Left renal cortex interstitium (tissue), 4 donors: ENCODE results near the gene CYP19A1. TPM values are rescaled to one million over a fixed set of nuclear protein-coding genes. Genes with fewer than 3 reads are reported as not detected.
"Not testable (repeated sequence)": the region's sequence is repeated elsewhere in the genome, so short reads cannot be mapped to it uniquely, and the experiment has no call there.

Source experiments
- DNase-seq, 4 donors: peaks; one replicate each; pipeline ENCODE4 v3.0.0-alpha.2; 2013; ENCODE audit warnings: low read depth in 4 of 4, low spot score in 2 of 4, missing footprints in 1 of 4
- polyA plus RNA-seq, 4 donors: library from polyadenylated mRNA; unstranded; fragments of 120-200 nt; gene quantifications; one replicate each; pipeline ENCODE4 v1.2.1, GENCODE V29; 2013; ENCODE audit not compliant: insufficient read length in 4 of 4

Gene CYP19A1
- polyA plus RNA-seq, 4 donors, result 0.14 to 0.99 TPM; not detected in 2

DNA sequence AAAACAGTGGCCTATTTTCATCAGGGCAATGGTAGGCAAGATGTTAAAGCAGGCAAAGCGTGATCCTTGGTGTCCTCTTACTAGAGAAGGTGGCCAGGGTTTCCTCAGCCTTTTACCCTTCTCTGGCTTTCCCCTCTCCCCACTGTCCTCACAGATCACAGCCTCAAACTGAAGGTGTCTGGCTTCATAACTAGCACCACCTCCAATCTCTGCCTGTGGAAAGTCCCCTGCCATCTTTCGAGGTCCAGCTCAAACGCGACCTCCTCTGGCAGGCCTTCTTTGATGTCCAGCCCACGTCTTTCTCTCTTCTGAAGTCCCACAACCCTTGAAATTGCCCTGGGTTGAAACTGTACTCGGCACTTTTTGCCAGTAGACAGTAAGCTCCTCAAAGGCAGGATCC lies 35.9 kb downstream of the CYP19A1 start:
- DNase-seq, result no peak

DNA sequence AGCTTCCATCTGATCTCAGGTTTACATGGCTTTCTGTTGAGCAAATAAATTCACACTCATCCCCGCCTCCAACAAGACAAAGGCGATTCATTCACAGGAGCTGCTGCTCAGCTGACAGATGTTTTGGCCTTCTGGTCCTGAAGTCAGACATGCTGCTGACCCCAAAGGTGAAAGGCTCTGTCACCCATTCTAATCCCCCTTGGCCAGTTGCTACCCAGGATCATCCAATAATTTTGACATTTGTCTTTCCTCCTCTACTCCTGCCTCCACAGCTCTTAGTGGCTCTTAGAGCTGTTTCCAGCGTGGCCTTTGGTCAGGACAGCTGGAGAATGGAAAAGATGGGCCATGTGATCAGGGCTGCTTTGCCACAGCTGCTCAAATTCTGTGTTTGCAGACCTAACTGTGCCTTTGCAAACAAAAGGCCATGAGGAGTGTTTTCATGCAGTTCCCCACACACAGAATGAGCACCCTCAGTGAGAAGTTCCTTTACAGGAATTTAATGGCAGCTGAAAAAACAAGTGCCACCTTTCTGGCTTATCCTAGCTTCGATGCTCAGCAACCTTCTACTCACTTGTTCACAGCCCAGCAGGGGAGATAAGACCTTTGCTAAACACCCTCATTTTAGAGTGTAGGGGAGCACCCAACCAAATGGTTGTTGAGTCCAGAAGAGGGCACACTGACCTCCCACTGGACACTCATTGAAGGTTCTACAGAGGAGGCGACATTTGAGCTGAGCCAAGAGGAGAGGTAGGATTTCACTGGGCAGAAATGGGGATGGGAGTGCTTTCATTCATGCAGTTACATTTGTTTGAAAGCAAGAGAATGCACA lies 39.0 kb downstream of the CYP19A1 start:
- DNase-seq, result no peak

DNA sequence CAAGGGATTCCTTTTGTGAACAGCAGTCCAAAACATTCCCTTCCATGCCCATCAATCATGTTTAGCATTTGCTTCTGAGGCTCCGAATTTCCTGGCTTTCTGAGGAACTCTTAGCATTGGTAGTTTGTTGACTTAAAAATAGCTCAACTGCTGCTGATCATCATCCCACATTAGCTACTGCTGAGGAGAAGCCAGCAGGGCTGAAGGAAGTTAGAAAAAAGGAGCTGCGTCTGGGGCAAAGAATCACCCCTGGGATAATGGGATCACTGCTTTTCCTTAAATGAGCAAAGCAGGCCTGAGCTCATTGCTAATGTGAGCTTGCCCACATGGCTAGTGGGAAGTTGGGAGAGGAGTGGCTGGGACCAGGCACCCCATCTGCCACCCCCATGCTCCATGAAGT lies 39.8 kb downstream of the CYP19A1 start:
- no peak for DNase-seq

DNA sequence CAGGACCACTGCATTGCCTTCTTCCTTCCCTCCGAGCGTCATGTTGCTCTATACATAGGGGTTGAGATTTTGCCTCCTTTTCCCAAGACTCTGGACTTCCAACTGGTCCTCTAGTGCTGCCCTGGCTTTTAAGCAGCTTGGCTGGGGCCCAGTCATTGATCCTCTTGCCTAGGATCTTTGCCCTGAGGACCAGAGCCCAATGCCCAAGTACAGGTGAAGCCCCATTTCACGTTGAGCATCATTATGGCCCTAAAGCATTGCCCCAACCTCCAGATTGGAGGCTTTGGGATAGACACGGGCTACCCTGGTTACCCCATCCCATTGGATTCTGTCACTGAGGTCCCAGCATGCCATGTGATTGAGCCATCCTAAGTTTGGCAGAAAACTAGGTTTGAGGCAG lies 47.7 kb downstream of the CYP19A1 start:
- DNase-seq, result no peak

DNA sequence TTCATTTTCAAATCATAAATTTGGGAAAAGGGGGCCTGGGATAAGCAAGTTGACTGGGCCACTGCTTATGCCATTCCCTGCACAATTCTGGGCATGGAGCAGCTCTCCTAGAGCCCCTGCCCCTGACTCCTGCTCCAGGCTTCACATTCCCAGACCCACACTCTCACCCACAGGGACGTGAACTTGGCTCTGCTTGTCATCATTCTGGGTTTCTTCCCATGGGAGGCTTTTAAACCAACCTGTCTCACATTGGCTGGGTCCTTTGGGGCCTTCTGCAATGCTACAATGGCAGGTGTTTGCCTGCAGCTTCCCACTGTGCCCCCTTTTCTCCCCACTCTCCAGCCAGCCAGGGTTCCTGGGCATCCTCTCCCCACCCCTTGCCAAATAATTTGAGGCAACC lies 49.1 kb downstream of the CYP19A1 start:
- DNase-seq, result no peak

DNA sequence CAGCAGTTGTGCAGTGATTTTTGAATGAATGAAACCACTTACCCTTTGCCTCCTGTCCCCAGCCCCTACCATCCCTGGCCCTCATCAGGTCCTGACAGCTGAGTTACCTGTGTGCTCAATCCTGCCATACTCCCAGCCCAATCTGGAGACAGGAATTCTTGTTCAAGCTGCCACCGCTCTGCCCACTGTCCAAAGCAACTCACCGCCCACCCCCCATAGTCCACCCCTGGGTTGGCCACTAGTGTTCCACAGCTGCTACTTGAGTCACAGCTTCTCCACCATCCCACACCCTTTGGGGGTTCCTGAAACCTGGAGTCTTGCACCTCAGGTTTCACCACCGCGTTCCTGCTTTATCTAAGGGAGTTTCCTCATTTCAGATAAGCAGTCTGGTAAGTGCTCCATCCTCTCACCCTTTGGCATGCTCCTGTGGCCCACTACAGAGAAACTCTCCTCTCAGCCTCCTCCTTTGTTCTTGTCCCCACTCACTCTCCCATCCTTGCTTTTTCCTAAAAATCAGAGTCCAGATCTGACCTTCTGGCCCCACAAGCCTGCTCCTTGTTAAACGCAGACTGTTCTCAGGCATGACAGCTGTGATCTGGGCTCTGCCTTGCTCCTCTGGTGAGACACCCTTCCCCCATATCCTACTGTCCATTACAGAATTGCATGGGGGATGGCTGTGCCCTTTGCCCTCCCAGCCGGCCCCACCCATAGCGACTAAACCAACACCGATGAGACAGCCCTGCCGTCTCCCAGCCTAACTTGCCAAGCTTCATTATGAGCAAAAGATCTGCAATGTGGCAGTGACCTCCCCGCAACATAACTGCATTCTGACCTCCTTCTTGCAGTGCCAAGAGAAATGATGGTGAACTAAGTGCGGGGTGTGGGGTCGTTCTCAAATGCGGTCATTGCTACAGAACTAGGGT lies 50.0 kb downstream of the CYP19A1 start:
- no peak for DNase-seq

DNA sequence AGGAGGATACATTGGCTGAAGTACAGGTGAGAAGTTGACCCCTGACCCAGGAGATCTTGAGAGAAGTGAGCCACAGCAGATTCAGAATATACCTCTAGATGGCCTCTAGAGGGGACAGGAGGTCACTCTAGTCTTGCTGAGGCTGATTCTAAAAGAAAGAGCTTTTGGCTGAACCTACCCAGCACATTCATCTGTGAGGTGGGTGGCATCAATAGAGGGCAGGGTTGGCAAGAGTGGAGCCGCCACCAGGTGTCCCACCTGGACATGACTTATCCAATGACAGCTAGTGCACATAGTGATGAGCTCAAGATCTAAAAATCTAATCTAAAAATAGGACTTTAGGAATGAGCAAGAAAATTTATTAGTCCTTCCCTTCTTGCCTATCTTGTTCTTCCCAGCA lies 51.6 kb downstream of the CYP19A1 start:
- DNase-seq, result no peak

DNA sequence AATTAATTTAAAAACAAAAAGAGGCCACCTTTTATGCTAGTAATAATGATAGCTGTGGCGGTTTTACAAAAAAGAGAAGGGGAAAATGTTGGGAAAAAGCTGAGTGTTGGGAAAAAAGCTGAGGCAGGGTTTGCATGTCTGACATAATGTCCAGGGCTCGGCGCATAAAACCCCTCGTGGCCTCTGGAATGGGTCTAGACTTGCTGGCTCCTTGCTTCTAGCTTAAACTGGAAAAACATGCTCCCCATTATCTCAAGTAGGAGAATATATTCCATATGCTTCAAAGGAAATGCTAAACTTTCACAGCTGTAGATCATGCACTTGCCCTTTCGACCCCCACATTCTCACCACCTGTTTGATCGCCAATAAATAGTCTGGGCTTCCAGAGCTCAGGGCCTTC lies 53.0 kb downstream of the CYP19A1 start:
- DNase-seq, result no peak

DNA sequence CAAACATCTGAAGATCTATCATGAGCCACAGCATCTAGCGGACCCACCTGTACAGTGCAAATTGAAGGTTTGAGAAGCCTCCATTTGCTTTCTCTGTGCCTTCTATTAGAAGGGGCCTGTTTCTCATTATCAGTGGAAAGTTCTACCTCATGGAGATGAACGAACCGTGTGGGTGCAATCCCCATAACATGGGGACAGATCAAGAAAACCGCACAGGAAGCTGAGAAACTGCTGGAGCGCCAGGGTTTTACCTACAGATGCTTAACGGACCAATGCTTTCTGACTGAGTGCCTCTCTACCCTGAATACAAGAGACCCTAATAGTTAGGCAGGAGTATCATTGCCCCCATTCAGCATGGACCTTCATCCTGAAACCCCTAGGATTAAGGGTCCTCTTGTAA lies 53.5 kb downstream of the CYP19A1 start:
- no peak for DNase-seq

DNA sequence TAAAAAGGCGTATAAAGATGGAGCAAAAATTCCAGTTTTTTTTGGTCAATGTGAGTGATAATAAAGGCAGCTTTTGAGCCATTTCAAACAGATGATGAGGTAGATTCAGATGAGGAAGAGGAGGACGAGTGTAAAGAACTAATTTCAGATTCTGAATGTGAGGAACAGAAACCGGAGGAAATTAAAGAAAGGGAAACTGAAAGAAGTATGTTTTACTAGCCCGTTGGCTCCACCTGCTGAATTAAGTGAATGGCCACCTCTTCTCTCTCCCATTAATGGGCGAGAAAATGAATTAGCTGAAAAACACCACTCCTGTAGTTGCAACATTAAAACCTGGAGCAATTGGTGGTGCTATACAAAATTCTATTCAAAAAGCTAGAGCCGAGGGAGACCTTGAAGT lies 55.4 kb downstream of the CYP19A1 start:
- DNase-seq, result no peak

DNA sequence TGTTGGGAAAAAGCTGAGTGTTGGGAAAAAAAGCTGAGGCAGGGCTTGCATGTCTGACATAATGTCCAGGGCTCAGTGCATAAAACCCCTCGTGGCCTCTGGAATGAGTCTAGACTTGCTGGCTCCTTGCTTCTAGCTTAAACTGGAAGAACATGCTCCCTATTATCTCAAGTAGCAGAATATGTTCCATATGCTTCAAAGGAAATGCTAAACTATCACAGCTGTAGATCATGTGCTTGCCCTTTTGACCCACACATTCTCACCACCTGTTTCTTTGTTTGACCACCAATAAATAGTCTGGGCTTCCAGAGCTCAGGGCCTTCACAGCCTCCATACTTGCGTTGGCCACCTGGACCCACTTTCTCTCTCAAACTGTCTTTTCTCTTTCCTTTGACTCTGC lies 56.2 kb downstream of the CYP19A1 start:
- not testable (repeated sequence) for DNase-seq

DNA sequence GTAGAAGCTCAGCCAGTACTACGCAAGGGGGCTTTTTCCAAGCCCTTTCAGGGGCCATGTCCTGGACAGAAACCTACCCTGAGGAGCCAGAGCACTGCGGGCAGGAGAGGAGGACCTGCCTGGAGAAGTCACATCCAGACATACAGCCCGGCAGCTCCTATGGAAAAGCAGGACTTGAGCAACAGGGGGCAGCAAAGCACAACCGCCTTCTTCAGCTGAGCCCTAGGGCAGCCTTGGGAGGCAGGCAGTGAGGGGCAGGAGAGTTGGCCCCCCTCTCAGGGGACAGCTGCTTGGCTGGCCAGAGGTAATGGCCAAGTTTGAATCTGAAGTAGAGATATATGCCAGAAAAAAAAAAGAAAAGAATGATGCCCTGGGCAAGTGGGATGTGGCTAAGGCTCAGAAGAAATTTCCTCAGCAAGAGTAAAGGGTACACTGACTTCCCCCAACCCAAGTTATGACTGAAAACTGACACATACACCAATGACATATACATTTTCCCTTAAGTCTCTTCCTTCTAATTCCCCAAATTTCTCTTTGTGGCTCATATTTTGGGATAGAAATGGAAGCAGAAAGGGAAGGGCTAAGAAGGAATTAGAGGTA lies 56.9 kb downstream of the CYP19A1 start:
- DNase-seq, result no peak

DNA sequence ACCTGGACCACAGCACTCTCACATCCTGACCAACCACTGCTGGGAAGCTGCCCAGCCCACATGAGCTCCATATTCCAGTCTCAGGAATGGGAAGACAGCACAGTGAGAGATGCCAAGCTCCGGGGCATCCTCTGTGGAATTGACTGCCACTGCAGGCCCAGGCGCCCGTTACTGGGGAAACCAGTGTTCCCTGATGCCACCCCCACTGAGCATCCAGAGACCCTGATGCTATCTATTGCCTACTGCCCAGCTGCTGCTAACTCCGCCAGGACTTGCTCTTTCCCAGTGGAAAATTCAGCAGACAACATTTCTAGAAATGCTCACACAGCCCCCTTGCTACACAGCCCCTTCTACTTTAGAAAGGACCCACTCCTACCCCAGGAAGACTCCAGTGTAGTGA lies 57.6 kb downstream of the CYP19A1 start:
- no peak for DNase-seq

DNA sequence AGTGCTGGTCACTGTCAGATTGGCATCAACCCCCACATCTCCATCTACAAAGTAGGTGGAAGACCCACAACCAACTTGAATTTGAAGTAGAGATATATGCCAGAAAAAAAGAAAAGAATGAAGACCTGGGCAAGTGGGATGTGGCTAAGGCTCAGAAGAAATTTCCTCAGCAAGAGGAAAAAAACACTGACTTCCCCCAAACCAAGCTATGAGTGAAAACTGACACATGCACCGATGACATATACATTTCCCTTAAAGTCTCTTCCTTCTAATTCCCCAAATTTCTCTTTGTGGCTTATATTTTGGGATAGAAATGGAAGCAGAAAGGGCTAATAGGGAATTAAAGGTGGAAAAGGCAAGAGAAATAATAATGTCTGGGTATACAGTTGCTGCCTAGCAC lies 59.0 kb downstream of the CYP19A1 start:
- DNase-seq, result no peak

DNA sequence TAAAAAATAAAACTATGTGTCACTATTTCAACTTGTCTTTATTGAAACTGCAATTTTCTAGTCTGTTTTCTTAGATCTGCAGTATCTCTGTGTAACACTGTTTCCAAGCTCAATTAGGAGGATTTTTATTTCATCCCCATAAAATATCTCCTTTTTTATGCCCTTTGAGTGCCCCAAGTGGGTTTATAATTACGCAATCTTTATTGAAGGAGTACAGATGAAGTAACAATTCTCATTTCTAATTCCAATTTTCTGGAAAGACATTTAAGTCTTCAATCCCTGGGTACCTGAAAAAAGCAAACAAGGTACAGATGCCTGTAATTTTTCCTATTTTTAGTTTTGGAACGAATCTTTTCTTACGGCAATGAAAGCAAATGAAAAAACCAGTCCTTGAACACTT lies 61.3 kb downstream of the CYP19A1 start:
- DNase-seq, result no peak

DNA sequence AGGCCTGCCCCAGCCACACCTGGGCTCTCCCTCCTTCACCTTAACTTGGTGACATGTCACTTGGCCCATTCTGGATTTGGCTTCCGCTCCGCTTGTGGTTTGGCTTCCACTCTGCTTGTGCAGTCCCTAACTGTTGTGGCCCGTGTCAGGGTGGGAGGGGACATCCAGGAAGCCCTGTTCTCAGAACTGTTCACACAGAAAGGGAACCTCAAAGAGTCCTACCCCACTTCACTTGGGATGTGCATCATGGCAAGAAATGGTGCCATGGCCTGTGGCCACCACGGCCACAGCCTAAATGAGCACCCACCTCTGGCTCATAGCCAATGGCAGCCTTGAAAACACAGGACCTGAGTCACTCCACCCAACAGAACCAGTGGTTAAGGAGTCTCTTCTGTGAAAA lies 63.4 kb downstream of the CYP19A1 start:
- no peak for DNase-seq

DNA sequence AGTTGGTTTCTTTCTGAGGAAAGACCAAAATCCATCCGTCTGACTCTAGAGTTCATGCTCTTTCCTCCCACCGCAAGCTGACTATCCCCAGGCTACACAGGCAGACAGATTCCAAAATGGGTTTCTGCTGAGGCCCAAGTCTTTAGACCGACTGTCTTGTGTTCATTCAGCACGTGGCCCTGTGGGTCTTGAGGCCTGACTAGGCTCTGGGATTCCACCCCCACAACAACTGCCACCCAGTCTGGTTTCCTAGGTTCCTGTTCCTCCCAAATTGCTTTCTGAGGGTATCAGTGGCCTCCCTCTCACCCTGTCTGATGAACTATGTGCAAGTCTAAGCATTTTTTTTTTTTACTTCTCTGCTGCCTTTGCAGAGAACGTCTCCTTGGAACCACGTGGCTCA lies 67.7 kb downstream of the CYP19A1 start:
- DNase-seq, result no peak

DNA sequence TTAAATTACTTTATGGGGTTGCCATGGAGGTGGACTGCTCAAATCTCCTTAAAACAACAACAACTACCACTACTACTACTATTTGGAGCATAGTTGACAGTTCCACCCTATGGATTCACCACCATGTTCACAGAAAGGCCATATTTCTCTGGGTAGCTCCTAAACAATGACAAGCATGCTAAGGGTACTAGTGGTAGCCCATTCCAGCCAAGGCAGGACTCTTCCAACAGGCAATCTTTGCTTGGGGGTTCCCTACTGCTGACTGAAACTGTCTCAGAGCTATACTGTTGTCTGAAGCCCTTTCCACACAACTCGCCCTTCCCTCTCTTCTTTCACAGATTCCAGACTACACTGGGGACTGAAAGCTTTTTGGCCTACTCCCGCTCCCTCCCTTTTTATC lies 68.9 kb downstream of the CYP19A1 start:
- DNase-seq, result no peak

DNA sequence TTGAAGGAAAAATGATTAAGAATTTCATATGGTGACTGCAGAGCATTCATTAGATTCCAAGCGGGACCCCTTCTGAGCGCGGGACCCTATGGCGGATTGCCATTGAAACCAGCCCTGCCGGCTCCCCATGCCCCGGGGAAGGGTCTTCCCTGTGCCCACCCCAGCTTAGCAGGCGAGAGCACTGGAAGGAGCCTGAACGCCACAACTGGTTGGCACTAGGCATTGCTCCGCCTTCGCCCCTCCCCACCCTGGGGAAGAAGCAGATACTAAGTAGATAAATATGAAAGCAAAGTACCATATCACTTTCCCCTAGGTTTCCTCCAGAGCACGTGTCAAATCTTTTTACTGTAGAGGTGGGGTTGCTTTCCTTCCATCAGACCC lies 70.7 kb downstream of the CYP19A1 start:
- no peak for DNase-seq

DNA sequence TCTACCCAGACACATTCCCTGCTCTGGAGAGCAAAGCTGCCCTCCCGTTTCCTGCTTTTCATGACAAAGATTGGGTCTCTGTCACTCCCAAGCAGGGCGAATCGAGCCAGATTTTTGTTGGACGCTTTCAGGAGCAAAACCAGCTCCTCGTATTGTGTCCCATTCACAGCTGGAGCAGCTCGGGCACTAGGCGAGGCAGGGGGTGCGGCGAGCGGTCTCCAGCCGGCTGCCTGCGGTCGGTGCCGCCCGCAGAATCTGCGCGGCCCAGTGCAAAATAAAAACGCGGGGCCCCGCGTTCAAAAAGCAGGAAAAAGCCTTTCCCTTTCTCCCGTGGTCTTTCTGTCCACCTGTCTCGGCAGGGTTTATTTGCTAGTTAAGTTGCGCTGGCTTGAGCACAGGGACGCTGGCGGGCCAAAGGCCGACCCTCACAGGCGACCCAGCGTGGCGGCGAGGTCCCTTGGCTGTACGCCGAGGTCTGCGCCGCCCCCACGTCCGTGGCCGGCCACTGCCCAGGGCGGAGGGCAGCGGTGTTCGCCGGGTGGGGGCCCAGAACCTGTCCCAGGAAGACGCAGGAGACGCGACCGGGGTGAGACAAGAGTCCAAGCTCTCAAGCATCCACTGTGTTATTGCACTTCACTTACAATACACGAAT lies 71.2 kb downstream of the CYP19A1 start:
- no peak for DNase-seq

DNA sequence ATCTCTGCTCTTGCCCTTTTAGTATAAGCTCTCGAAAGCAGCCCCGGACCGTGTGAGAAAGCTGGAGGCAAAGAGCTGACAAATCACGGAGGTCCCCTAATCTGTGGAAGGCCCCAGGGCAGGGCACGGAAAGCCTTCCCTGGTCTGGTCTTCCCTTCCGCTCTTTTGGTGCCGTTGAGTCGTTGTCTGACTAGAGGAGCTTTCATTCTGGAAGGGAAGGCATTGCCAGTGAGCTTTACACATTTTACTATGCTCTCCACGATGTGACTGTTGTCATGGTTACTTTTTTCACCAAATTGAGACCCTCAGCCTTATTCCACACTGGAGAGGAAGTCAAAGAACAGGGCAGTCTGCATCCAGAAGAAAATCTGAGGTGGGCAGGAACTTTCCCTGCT lies 71.7 kb downstream of the CYP19A1 start:
- DNase-seq, result no peak
